Activated effector memory CD4-positive, alpha-beta T cell treated with Interleukin-2 at 50 U/mL for 16 hours (primary cell): Measurements from ENCODE around the gene VAC14.

Experiments used
- DNase-seq: peaks from one replicate; pipeline ENCODE4 v3.0.0-alpha.2; 2020

The VAC14 gene

GRCh38 chr16:70689035-70689969 lies 111.7 kb downstream of the VAC14 start:
- DNase-seq: no peak

- DNase-seq: no peak
These were observed 112.7 kb downstream of the VAC14 start for GRCh38 chr16:70688246-70688742.

GRCh38 chr16:70687671-70688245 lies 113.2 kb downstream of the VAC14 start:
- no peak for DNase-seq

- no peak for DNase-seq
These were observed 113.9 kb downstream of the VAC14 start for GRCh38 chr16:70687102-70687511.

DNA sequence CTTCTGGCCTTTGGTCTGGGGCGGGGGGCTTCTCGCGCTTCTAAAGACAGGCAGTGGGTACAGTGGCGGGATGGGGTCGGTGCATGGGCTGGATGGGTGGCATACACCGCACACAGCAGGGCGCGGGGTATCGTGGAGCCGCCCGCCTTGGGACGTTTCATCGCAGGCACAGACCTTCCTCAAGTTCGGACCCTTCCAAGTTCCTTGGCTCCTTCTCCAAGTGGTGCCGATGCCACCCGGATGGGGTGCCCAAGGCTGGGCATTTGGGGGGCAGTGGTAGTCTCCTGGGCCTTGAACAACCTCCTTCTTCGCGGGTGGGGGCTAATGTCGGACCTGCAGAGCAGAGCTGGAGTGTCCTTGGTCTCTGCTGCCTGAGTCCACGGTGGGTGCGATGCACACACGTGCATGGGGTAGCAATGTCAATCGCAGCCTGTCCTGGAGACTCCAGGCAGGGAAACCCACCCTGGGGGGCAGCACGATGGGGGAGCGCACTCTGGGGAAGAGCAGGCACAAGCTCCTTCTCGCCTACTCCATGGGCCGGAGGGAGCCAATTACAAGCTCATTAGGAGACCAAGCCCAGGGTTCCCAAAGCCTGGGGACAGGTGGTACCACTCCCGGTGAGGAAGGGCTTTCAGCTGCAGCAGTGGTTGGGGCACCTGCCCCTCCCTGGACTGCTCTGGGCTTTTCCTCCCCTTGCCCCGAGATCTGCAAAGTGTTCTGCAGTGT lies 114.4 kb downstream of the VAC14 start:
- DNase-seq: no peak

GRCh38 chr16:70685938-70686375 lies 115.0 kb downstream of the VAC14 start, which contains the start of gene MTSS2:
MTSS2 (minus strand) TSS chr16:70686053; CDS start chr16:70685791, 262 bp downstream.
- no peak for DNase-seq

DNA sequence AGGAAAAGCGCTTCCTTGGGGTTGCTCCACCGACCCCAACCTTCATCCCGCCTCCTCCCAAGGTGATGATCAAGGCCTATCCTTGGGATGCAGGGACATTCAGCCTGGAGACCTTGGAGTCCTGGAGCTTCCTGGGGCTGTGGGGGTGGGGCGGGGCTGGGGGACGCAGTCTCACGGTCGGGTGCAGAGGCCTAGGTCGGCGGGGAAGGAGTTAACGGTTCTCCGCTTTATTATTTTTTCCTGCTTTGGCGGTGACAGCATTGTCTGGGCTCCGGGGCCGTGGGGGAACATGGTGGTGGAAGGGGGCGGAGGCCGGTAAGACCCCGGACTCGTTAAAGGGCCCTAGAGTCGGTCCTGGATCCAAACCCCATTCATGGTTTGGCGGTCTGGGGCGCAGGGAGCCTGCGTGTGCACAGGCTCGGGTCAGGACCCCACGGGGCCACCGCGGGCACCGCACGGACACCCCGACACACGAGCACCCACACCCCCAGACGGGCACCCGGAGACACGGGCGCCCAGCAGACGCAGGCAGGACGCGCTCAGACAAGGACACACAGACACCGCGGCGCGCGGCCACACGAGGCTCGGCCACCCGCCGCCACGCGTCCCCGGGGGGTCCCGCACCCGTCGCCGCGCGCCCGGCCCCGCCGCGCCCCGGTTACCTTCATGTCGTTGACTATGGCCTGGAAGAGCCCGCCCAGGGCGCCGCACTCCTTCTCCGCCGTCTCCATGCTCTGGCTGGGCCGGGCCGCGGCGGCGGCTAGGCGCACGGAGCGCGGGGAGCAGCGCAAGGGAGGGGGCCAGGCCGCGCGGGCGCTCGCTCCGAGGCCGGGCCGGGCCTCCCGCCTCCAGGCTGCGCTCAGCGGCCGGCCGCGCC lies 115.7 kb downstream of the VAC14 start:
- DNase-seq: no peak

DNA sequence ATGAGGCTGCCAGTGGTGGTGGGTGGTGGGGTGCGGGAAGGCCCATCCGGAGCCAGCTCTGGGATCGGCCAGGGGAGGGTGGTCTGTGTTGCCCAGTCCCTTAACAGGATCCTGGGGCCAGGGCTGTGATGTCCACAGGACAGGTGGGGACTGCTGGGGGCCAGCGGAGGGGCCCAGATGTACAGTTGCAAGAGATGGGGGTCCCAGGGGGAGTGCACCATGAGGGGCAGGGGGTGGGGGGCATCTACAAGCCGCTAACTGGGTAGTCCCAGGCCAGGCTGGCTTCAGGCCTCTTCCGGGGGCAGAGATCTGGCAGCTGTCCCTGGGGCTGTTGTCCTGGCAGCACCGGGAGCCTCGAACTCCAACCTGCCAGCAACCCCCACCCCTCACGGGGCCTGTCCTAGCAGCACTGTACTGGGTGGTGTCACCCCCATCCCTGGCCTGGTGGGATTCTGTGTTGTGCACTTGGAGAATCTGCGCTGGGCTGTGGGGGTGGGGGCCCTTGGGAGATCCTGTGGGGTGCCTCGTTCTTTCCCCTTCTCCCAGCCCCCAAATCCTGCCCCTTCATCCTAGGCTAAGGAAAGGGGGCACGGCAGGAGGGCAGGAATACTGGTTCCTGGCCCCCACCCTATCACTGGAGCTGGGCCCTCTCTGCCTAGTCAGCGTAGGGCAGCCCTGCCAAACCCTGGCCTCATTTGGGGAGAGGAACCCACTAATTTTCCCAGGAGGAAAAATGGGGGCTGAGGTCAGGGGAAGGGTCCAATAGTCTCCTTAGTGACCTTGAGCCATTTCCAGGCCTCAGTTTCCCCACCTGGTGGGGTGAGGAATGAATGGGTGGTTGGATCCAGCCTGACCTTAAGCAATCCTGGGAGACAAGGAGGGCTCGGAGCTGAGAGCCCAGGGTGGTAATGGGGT lies 116.6 kb downstream of the VAC14 start:
- no peak for DNase-seq

GRCh38 chr16:70683146-70683944 lies 117.6 kb downstream of the VAC14 start:
- DNase-seq: no peak

DNA sequence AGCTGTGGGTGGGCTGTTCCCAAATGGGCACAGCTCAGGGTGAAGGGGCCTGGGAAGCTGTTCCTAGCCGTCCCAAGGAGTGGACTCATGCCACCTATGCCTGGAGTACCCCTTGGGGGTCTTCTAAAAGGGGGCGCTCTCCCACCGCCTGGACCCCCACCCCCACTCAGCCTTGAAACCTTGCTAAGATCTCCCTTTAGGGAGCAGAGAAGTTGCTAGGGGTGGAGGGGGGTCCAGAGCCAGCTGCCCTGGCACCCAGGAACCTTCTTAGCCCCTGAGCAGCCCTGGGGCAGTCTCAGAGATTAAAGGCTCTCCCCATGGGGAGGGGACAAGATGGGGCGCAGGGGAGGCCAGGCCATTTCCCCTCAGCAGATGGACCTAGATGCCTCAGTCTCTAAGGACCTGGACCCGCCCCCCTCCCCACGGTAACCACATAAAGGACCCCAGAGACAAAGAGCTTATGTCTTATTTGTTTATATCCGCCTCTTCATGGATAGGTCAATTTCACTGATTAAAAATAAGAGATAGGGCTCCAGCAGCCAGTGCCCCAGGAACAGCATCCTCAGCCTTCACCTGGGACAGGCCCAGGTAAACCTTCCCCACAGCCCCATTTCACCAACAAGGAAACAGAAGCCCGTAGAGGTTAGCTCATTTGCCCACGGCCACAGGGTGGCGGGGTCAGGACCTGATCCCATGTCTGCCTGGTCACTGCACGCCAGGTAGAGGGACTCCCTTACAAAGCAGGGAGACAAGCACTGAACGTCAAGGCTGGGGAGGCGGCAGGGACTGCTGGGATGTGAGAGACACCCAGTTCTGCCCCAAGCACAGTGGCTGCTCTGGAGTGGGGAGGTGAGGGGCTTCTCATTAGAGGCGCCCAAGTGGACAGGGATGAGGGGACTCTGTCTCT lies 118.5 kb downstream of the VAC14 start:
- DNase-seq: no peak

GRCh38 chr16:70681382-70682238 lies 119.3 kb downstream of the VAC14 start:
- no peak for DNase-seq

DNA sequence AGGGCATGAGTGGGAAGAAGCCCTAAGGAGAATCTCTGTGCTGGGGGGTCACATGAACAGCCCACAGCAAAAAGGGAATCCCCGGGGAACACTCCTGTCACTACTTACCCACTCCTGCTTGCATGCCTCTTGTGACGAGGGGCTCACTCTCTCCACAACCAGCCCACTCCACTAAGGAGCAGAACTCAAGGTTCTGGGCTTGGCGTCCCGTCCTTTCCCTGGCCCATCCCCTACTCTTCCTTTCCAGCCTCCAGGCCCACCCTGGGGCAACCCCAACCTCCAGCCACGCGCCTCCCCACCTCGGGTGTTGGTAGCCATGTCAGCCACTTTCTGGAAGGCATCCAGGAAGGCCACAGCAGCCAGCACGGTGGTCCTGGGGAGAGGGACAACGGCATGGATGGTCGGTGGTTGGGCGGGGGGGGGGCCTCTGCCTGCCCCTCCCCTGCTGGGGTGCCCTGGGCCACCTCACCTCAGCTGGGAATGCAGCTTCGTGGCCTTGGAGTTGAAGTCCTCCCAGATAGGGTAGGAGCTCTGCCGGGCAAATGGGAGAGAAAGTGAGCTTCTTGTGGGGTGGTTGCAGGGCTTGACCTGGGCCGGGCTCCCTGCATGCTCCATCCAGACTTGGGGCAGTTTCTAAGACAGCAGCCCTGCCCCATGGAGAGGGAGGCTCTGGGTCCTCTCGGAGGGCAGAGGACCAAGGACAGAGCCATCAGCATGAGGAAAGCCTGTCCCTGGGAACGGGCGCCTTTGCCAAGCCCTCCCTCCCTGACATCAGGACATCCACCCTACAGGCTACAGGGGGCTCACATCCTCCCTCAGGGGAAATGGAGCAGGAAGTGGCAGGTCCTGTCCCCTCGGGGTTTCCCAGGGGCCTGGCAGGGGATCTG lies 120.2 kb downstream of the VAC14 start:
- no peak for DNase-seq

DNA sequence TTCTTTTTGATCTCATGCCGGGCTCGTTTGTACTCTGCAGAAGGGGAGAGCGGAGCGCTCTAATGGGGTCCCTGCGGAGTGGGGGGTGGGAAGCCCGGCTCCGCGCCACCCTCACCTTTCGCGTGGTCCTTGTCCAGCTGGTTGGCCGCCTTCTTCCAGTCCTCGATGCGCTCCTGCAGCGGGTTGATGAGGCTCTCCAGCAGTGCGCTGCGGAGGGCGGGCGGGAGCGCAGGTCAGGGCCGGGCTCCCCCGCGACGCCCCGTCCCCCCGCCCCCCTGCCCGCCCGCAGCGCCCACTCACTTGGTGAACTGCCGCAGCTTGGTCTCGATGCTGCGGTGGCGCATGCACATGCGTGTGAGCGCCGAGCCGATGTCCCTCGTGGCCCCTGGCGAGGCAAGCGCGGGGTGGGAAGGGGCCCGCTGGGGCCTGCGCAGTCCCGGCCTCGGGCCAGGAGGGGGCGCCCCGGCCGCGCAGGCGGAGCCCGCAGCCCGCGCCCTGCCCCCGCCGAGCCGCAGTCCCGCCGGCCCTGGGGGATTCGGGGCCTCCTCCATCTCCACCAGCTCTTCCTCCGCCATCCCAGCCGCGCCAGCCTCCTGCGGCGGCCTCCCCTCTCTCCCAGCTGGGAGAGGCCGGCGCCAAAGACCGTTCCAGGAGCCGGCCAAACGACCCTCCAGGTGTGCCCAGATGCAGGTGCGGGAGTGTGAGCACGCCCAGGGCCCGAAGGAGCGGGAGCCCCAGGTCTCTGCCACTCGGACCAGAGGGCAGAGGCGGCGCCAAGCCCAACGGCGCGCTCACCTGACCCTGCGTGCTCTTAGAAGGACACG lies 121.1 kb downstream of the VAC14 start:
- DNase-seq: no peak

GRCh38 chr16:70678898-70679670 lies 121.9 kb downstream of the VAC14 start:
- no peak for DNase-seq
